ENCODE results near the gene ASCC3.

The ASCC3 gene

GRCh38 chr6:100790084-100790483 is 91.0 kb downstream of the ASCC3 start:
- H3K27ac ChIP-seq, result no peak overlapping the region
- H3K36me3 ChIP-seq (ENCODE audit: control insufficient read depth, insufficient read depth, low read length), result no peaks in the 10 kb centered on the region
- no peak overlapping the region for H2AFZ ChIP-seq
- no peaks in the 10 kb centered on the region for H3K27me3 ChIP-seq (ENCODE audit: control insufficient read depth, insufficient read depth, low read length)
- no peak overlapping the region for H3K9ac ChIP-seq
- no peaks in the 10 kb centered on the region for H3K4me1 ChIP-seq
- no peak overlapping the region for H3K4me2 ChIP-seq (ENCODE audit: low read length)
- no peaks in the 10 kb centered on the region for H3K9me3 ChIP-seq (ENCODE audit: control insufficient read depth, low read length)
- TF ChIP-seq, protein P1, sequence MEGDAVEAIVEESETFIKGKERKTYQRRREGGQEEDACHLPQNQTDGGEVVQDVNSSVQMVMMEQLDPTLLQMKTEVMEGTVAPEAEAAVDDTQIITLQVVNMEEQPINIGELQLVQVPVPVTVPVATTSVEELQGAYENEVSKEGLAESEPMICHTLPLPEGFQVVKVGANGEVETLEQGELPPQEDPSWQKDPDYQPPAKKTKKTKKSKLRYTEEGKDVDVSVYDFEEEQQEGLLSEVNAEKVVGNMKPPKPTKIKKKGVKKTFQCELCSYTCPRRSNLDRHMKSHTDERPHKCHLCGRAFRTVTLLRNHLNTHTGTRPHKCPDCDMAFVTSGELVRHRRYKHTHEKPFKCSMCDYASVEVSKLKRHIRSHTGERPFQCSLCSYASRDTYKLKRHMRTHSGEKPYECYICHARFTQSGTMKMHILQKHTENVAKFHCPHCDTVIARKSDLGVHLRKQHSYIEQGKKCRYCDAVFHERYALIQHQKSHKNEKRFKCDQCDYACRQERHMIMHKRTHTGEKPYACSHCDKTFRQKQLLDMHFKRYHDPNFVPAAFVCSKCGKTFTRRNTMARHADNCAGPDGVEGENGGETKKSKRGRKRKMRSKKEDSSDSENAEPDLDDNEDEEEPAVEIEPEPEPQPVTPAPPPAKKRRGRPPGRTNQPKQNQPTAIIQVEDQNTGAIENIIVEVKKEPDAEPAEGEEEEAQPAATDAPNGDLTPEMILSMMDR (IDR thresholded peaks at IDR 0.05), result no peak
- no peaks in the 10 kb centered on the region for H3K79me2 ChIP-seq
- no peak overlapping the region for H3K4me3 ChIP-seq (ENCODE audit: low read depth, low read length)

GRCh38 chr6:100785982-100786381 is 95.1 kb downstream of the ASCC3 start:
- Histone ChIP-seq H3K4me1 (no peaks in the 10 kb centered on the region), H3K4me2 (ENCODE audit: low read length) (no peak overlapping the region), H3K36me3 (ENCODE audit: control insufficient read depth, insufficient read depth, low read length) (no peaks in the 10 kb centered on the region), H3K4me3 (ENCODE audit: low read depth, low read length) (no peak overlapping the region), H3K79me2 (no peaks in the 10 kb centered on the region), H2AFZ (no peak overlapping the region), H3K27me3 (ENCODE audit: control insufficient read depth, insufficient read depth, low read length) (no peaks in the 10 kb centered on the region), H3K9me3 (ENCODE audit: control insufficient read depth, low read length) (no peaks in the 10 kb centered on the region), H3K27ac (no peak overlapping the region), H3K9ac (no peak overlapping the region)
- TF ChIP-seq, protein P1 (IDR thresholded peaks at IDR 0.05), result no peak

DNA sequence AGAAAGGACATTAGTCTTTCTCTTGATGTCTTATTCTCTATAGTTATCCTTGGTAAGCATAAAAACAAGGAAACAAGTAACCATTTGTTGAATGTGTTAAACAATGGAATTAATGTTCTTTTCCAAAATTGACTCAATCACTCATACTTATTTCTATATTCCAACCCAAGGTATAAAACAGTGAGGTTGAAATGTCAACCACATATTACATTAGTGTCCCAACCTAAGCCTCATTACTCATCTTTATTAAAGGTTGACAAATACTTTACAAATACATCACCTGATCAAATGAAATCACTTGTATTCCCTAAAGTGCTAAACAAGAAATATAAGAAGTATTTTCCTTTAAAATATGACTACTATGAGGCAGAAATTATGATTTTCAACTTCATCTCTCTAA is 100.5 kb downstream of the ASCC3 start:
- no peaks in the 10 kb centered on the region for H3K4me1 ChIP-seq
- H3K27ac ChIP-seq, result no peak overlapping the region
- no peaks in the 10 kb centered on the region for H3K9me3 ChIP-seq (ENCODE audit: control insufficient read depth, low read length)
- no peak overlapping the region for H3K4me2 ChIP-seq (ENCODE audit: low read length)
- no peaks in the 10 kb centered on the region for H3K79me2 ChIP-seq
- H3K9ac ChIP-seq, result no peak overlapping the region
- no peaks in the 10 kb centered on the region for H3K27me3 ChIP-seq (ENCODE audit: control insufficient read depth, insufficient read depth, low read length)
- H3K36me3 ChIP-seq (ENCODE audit: control insufficient read depth, insufficient read depth, low read length), result no peaks in the 10 kb centered on the region
- TF ChIP-seq, protein P1 (IDR thresholded peaks at IDR 0.05), result no peak
- H3K4me3 ChIP-seq (ENCODE audit: low read depth, low read length), result no peak overlapping the region
- no peak overlapping the region for H2AFZ ChIP-seq

GRCh38 chr6:100775667-100776066 is 105.5 kb downstream of the ASCC3 start:
- no peak overlapping the region for H3K4me3 ChIP-seq (ENCODE audit: low read depth, low read length)
- H3K9me3 ChIP-seq (ENCODE audit: control insufficient read depth, low read length), result no peaks in the 10 kb centered on the region
- H3K27ac ChIP-seq, result no peak overlapping the region
- no peaks in the 10 kb centered on the region for H3K4me1 ChIP-seq
- H3K36me3 ChIP-seq (ENCODE audit: control insufficient read depth, insufficient read depth, low read length), result no peaks in the 10 kb centered on the region
- no peak overlapping the region for H3K4me2 ChIP-seq (ENCODE audit: low read length)
- H2AFZ ChIP-seq, result no peak overlapping the region
- no peak overlapping the region for H3K9ac ChIP-seq
- TF ChIP-seq, protein P1 (IDR thresholded peaks at IDR 0.05), result no peak
- H3K27me3 ChIP-seq (ENCODE audit: control insufficient read depth, insufficient read depth, low read length), result no peaks in the 10 kb centered on the region
- H3K79me2 ChIP-seq, result no peaks in the 10 kb centered on the region

- Histone ChIP-seq H3K27me3 (ENCODE audit: control insufficient read depth, insufficient read depth, low read length) (no peaks in the 10 kb centered on the region), H3K4me2 (ENCODE audit: low read length) (no peak overlapping the region), H3K4me1 (no peaks in the 10 kb centered on the region), H3K9ac (no peak overlapping the region), H3K79me2 (no peaks in the 10 kb centered on the region), H3K4me3 (ENCODE audit: low read depth, low read length) (no peak overlapping the region), H3K9me3 (ENCODE audit: control insufficient read depth, low read length) (no peaks in the 10 kb centered on the region), H2AFZ (no peak overlapping the region), H3K27ac (no peak overlapping the region), H3K36me3 (ENCODE audit: control insufficient read depth, insufficient read depth, low read length) (no peaks in the 10 kb centered on the region)
- TF ChIP-seq, protein P1 (IDR thresholded peaks at IDR 0.05), result no peak
These were observed 106.4 kb downstream of the ASCC3 start for GRCh38 chr6:100774681-100775080.
